RKO (cell line): Measurements from ENCODE around the gene SHISA2.

ENCODE experiments used
- DNase-seq: peaks from one replicate; pipeline ENCODE4 v3.0.0-alpha.2; 2016; ENCODE audit warnings: low spot score

The SHISA2 gene

DNA sequence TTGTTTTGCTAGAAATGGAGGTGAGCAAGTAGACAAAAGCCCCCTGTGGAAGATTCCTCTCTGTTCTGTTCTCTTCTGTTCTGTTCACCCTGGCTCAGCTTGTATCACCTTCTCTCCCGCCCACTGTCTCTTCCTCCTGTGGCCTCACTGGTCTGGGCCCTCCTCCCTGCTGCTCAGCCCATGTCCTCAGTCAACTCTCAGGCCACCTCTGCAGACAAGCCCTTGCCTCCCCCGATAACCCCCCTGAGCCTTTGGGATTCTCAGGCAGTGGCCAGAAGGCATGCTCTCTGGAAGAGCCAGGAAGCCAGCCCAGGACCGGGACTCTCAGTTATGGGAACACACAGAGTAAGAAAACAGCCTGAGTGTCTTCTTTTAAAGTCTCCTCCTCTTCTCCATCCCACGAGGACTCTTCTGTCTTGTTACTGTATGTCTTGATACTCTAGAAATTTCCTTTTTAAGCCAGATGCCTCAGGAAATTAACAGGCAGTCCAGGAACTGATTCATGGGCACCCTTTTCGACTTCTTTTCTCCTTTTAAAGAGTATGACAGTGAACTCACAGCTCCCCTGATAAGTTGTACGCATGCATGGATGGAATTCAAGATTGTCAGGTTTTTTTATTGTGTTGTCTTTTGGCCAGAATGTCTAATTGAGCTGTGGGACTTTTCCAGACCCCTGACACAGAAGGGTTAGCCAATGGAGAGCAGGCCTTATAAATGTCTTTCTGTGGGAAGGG is 33.7 kb downstream of the SHISA2 start:
- no peak for DNase-seq

DNA sequence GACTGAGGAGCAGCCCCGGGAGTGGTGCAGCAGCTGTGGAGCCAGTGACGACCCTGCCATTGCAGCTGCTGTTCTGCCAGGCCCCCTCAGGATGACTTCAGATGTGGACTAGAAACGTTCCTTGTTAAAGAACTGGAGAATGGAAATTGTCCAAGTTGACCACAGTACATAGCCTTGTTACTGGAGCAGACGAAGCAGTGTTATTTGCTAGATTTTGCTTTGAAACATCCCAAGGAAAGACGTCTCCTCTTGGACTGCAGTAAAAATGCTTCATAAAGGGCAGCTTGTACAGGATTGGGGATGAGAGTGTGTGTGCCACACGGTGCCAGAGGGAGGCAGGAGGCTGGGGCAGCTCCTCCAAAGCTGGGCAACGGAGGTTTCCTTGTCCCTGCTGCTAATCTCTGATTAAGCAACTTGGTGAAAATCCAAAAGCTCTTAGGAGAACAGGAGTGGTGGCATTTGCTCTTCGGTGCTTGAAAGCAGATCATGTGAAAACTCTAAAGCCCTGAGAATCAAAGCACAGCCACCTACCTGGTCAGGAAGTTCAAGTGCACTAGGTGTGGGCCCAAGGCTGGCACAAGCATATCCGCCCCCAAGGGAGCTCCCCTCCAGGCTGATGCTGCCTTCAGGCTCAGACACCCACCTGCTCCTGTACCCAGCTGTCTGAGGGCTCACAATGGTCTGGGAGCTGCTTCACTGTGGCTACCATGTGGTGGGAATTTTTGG is 34.5 kb downstream of the SHISA2 start:
- DNase-seq = no peak

DNA sequence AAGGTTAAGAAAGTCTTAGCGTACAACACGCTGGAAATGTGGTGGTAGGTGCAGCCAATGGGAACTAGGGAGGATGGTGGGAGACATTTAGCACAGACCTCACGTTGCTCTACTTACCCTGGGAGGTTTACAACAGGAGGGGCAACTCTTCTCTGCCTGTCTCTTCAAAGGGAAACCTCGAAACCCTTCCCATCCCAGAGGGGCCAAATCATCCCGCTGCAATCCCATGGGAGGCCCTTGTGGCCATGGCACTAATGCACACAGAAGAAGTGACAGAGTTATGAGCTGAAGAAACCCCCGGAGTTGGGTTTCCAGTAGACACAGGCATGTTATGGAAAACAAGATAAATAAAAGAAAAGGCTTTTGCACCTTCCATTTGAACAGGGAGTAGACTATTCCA is 35.6 kb downstream of the SHISA2 start:
- no peak for DNase-seq

DNA sequence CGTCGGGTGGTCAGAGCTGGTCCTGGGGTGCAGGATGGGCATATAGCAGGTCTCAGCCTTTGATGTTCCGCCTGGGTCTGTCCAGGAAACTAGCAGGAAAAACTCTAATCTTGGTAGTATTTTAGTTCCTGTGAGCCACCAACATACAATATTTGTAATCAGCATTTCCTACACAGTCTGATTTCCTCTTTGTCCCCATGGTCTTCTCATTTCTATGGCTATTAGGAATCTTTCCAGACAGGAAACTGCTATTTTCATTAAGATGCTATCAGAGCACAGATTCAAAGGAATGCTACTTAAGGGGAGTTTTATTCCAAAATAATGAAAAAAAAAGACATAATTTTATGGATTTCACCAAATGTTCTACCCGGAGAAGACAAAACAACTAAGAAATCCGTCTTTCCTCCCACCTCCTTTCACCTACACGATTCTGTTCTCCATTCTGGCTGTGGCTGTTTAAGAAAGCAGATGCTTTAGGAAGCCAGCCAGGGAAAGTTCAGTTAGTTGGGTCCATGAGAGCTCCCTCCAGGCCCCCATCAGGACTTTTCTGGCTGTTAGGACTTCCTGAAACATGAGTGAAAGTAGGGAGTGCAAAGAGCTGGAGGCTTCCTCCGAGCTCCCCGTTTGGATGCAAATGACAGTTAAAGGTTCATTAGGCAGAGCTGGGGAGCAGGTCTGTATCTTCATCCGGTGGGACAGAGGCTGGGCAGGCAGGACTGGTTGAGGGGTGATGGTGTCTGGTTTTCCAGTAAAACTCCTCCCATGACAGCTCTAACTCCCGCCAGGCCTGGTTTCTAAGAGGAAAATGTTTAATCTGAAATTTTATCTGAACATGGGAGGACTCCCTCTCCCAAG is 36.3 kb downstream of the SHISA2 start:
- DNase-seq = no peak

DNA sequence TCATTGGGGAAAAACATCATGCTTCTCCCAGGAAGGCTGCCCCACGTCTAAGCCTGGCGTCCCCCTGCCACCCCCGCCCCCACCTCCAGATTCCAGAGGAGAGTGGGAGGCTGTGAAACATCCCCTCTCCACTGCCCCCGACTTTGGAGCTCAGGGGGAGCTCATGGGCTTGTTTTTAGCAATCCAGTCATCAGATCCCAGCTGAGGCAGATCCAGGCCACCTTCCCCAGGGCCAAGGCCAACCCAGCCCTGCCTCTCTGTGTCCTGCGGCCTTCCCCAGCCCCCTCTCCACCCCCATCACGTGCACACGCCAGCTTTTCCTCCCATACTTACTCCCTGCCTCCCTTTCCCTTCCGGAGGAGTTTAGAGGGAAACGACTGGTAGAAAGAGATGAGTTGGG is 38.8 kb downstream of the SHISA2 start:
- DNase-seq = no peak

DNA sequence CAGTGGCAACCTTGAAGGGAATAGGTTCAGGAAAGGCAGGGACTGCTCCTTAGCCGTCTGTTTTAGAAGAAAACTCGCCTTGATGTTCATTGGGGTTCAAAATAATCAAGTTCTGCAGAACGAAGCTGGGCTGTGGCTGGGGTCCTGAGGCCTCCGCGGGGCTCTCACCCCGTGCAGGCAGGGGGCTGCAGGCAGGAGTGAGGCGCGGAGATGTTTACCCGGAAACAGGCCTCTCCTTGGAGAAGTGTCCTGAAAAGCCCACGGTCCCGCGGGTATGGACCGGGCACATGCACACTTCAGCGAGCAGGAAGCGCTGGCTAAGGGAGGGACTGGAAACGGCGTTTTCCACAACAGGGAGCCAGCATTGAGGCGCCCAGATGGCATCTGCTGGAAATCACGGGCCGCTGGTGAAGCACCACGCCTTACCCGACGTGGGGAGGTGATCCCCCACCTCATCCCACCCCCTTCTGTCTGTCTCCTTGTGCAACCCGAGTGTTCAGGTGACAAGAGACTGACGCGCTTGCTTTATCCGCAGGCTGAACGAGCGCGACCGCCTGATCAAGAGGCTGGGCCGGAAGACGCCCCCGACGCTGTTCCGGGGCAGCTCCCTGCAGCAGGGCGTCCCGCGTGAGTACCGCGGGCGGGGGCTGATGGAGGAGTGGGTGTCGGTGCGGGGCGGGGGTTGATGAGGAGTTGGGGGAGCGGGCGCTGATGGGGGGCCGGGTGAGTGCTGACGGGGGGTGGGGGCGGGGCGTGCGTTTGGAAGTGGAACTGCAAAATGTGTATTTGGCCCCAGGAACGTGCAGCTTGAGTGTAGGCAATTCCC is 39.6 kb downstream of the SHISA2 start:
- no peak for DNase-seq

DNA sequence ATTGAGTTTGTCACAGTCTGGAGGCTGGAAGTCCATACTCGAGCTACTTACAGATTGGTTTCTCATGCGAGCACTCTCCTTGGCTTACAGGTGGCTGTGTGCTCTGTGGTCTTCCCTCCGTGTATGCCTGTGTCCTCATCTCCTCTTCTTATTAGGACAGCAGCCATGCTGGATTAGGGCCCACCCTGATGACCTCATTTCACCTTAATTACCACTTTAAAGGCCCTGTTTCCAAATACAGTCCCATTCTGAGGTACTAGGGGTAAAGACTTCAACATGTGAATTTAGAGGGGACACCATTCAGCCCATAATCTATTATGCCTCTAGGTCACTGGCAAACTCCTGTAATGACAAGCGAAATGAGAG is 40.6 kb downstream of the SHISA2 start:
- no peak for DNase-seq

DNA sequence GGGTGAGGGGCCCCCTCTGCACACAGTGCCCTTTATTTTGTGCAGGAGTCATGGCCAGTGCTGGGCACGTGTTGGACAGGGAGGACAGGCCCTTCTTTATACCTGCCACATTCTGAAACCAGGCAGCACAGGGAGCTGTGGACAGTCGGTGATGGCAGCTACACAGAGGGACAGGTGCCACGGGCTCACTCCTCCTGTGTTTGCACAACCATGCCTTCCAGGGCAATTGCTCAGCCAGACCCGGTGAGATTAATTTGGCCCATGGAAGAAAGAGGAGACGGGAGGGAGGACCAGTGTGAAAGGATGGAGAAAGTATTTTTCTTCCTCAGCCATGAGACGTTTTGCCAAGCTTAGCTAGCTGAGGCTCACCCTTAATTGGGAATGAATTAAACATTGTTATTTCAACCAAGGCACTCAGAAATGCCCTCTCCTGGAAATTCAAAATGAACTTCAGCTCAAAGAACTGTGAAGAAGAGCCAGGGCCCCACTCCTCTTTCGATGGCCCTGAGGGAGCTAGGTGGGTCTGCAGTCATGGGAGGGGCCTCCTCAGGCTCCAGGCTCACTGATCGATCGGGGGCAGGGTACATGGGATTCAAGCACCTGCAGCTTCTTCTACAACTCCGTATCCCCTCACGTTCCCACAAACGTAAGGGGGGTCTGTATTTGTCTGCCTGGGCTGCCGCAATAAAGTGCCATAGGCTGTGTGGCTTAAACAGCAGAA is 41.2 kb downstream of the SHISA2 start:
- no peak for DNase-seq

DNA sequence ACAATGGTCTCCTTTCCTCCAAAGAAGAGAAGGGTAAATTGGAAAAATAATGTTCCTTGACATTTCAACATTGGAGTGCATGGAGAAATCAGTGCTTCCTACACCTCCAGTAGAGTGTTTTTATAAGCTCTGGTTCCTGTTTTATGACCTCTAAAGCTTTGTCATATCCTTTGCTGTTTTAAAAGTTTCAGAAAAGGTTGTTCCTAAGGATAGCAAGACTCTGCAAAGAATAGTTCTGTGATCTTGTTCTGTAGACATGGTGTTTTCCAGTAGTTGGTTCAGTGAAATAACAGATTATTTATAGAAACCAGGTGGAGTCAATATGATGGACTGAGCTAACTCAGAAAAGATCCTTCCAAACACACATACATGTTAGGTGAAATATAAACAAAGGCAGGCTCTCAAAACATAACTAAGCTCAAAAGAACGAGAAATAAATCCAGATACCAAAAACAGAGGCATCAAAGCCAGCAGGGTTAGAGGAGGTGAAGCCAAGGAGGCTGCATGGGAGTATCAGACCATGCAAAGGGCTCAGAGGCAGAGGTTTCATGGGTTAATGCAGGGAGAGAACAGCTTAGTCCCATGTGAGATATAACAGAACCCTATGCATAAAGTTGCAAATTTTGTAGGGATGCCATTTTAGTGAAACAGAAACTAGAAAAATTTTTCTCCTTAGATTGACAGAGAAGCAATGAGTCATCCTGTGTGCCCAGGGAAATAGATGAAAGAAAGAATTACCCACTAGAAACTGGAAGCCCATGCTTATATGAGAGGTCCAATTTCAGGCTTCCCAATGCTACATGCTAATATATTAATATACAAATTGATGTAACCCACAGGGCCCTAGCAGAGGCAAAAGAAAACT is 44.3 kb downstream of the SHISA2 start:
- no peak for DNase-seq
